Calu3 (cell line): ENCODE data around the gene TOR4A. TPM values are rescaled to one million over a fixed set of nuclear protein-coding genes. Genes with fewer than 3 reads are reported as not detected.

Experiments
- BruUV-seq: library from RNA; stranded (reverse); fragments of 400-500 nt; replicated peaks from 2 replicates; lab custom pipeline; 2021; lab: Mats Ljungman, UMichigan
- CTCF ChIA-PET: fragments of 300-600 bp; sonication (Branson Sonifier 250); formaldehyde crosslinking; loops from one replicate; lab custom pipeline; 2022; ENCODE audit warnings: antibody characterized with exemption; lab: Charles Lee
- DNase-seq: peaks from one replicate; pipeline ENCODE4 v3.0.0; 2022
- H3K27ac Mint-ChIP-seq: one replicate; pipeline ENCODE4 v1.8.0; 2022; ENCODE audit warnings: mixed read lengths; ENCODE audit not compliant: unreplicated experiment
- H3K27me3 Mint-ChIP-seq: one replicate; pipeline ENCODE4 v1.8.0; 2022; ENCODE audit warnings: mixed read lengths; ENCODE audit not compliant: unreplicated experiment
- H3K36me3 Mint-ChIP-seq: one replicate; pipeline ENCODE4 v1.8.0; 2022; ENCODE audit warnings: mild to moderate bottlenecking, moderate library complexity, mixed read lengths; ENCODE audit not compliant: insufficient read depth, unreplicated experiment
- H3K4me1 Mint-ChIP-seq: one replicate; pipeline ENCODE4 v1.8.0; 2022; ENCODE audit warnings: mild to moderate bottlenecking, low read depth, mixed read lengths; ENCODE audit not compliant: unreplicated experiment
- H3K4me3 Mint-ChIP-seq: one replicate; pipeline ENCODE4 v1.8.0; 2022; ENCODE audit warnings: mild to moderate bottlenecking, low read depth, moderate library complexity, mixed read lengths; ENCODE audit not compliant: unreplicated experiment
- H3K9me3 Mint-ChIP-seq: one replicate; pipeline ENCODE4 v1.8.0; 2022; ENCODE audit warnings: low read depth, mixed read lengths; ENCODE audit not compliant: unreplicated experiment
- intact Hi-C: fragments of 100-400 bp; cut with micrococcal nuclease; formaldehyde crosslinking; loops from one replicate; pipeline ENCODE4 v1.10.0; 2022; ENCODE audit not compliant: unreplicated experiment
- total RNA-seq: library from RNA; stranded (reverse); gene quantifications from 2 replicates; pipeline ENCODE4 v1.2.3, GENCODE V29; 2022
- TF ChIP-seq, protein P1 (sequence below): fragments of 200-600 bp; IDR thresholded peaks from one replicate; pipeline ENCODE4 v1.8.0; 2022; ENCODE audit warnings: antibody characterized with exemption; ENCODE audit not compliant: unreplicated experiment

The TOR4A gene
- total RNA-seq, 1 experiment from 2014 or later, result 51.8 TPM

DNA sequence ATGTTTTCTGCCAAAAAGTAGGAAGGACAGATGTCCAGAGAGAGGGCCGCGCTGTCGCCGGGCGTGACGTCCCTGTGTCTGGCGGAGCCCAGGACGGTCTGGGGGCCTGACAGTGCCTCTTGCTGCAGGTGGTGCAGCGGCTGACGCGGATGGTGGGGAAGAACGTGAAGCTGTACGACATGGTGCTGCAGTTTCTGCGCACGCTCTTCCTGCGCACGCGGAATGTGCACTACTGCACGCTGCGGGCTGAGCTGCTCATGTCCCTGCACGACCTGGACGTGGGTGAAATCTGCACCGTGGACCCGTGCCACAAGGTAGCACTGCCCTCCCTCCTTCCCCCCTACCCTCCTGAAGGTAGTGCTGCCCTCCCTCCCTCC lies 14.6 kb upstream of the TOR4A start:
- BruUV-seq, result no TSS peak
- H3K9me3 Mint-ChIP-seq, result no peaks in the 10 kb centered on the region
- peaks cover 8% of the 10 kb centered on the region for H3K4me1 Mint-ChIP-seq
- DNase-seq, result no peak
- CTCF ChIA-PET, result no interaction called here
- intact Hi-C loops, result no loop called here
- no peaks in the 10 kb centered on the region for H3K27me3 Mint-ChIP-seq
- H3K36me3 Mint-ChIP-seq, result peaks cover 31% of the 10 kb centered on the region
- H3K27ac Mint-ChIP-seq, result no peak overlapping the region
- TF ChIP-seq, protein P1, sequence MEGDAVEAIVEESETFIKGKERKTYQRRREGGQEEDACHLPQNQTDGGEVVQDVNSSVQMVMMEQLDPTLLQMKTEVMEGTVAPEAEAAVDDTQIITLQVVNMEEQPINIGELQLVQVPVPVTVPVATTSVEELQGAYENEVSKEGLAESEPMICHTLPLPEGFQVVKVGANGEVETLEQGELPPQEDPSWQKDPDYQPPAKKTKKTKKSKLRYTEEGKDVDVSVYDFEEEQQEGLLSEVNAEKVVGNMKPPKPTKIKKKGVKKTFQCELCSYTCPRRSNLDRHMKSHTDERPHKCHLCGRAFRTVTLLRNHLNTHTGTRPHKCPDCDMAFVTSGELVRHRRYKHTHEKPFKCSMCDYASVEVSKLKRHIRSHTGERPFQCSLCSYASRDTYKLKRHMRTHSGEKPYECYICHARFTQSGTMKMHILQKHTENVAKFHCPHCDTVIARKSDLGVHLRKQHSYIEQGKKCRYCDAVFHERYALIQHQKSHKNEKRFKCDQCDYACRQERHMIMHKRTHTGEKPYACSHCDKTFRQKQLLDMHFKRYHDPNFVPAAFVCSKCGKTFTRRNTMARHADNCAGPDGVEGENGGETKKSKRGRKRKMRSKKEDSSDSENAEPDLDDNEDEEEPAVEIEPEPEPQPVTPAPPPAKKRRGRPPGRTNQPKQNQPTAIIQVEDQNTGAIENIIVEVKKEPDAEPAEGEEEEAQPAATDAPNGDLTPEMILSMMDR, result no peak
- no peak overlapping the region for H3K4me3 Mint-ChIP-seq

DNA sequence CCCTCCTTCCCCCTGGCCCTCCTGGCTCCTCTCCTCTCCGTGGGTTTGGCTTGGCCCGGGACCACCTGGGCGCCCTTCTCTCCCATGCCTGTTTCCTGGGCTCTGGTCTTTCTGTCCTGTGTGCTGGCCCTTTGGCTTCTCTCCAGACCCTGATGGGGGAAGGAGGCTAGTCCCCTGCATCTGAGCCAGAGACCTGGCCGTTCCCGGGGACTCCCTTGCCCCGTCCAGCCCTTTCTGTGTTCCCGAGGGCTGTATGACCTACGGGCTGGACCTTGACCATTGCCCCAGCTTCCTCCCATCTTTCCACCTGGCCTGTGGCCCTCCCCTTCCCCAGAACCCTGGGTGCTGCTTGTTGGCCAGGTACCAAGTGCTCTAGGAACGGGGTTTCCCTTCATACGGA lies 14.0 kb upstream of the TOR4A start:
- TF ChIP-seq, protein P1, result no peak
- CTCF ChIA-PET, result no interaction called here
- Mint-ChIP-seq H3K27me3 (no peaks in the 10 kb centered on the region), H3K4me1 (peaks cover 12% of the 10 kb centered on the region), H3K27ac (no peak overlapping the region), H3K36me3 (peaks cover 27% of the 10 kb centered on the region), H3K9me3 (no peaks in the 10 kb centered on the region), H3K4me3 (no peak overlapping the region)
- intact Hi-C loops, result no loop called here
- BruUV-seq, result no TSS peak
- DNase-seq, result no peak

DNA sequence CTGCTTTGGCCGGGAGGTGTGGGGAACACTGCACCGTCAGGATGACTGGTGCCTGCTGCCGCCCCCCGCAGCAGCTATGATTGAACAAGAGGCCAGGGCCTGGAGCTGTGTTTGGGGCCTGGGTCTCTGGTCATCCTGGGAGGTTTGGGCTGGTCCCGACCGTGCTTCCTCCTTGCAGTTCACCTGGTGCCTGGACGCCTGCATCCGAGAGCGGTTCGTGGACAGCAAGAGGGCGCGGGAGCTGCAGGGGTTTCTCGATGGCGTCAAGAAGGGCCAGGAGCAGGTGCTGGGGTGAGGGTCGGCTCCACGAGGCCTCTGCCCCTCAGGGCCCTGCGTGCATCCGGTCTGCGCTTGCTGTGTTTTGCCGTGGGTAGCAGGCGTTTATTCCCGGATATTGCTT lies 13.5 kb upstream of the TOR4A start:
- intact Hi-C loops, result no loop called here
- peaks cover 31% of the 10 kb centered on the region for H3K36me3 Mint-ChIP-seq
- no peaks in the 10 kb centered on the region for H3K27me3 Mint-ChIP-seq
- H3K4me3 Mint-ChIP-seq, result no peak overlapping the region
- H3K27ac Mint-ChIP-seq, result no peak overlapping the region
- H3K9me3 Mint-ChIP-seq, result no peaks in the 10 kb centered on the region
- no peak for DNase-seq
- H3K4me1 Mint-ChIP-seq, result peaks cover 18% of the 10 kb centered on the region
- CTCF ChIA-PET, result no interaction called here
- BruUV-seq, result no TSS peak
- TF ChIP-seq, protein P1, result no peak

DNA sequence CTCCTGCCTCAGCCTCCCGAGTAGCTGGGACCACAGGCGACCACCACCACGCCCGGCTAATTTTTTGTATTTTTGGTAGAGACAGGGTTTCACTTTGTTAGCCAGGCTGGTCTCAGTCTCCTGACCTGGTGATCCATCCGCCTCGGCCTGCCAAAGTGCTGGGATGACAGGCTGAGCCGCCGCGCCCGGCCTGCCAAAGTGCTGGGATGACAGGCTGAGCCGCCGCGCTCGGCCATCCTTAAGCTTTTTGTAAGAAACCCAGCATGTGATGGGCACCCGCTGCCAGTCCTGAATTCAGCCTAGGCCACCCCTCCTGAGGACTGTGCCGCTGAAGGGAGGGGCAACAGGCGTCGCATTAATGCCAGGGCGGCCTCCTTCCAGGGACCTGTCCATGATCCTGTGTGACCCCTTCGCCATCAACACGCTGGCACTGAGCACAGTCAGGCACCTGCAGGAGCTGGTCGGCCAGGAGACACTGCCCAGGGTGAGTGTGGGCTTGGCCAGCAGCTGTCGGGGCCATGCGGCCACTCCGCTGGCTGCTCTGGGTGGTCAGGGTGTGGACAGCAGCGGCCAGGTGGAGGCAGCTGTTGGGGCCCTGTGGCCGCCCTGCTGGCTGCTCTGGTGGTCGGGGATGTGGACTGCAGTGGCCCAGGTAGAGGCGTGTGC lies 11.9 kb upstream of the TOR4A start:
- intact Hi-C loops, result no loop called here
- peaks cover 40% of the 10 kb centered on the region for H3K36me3 Mint-ChIP-seq
- H3K27ac Mint-ChIP-seq, result no peak overlapping the region
- H3K9me3 Mint-ChIP-seq, result no peaks in the 10 kb centered on the region
- TF ChIP-seq, protein P1, result no peak
- H3K4me3 Mint-ChIP-seq, result no peak overlapping the region
- no peaks in the 10 kb centered on the region for H3K27me3 Mint-ChIP-seq
- DNase-seq, result no peak
- no TSS peak for BruUV-seq
- peaks cover 18% of the 10 kb centered on the region for H3K4me1 Mint-ChIP-seq
- CTCF ChIA-PET, result no interaction called here
